Measurements from ENCODE around the gene CFAP61. TPM values are rescaled to one million over a fixed set of nuclear protein-coding genes. Genes with fewer than 3 reads are reported as not detected.

The CFAP61 gene
- total RNA-seq, 1 donor from 2014 or later = not detected

DNA sequence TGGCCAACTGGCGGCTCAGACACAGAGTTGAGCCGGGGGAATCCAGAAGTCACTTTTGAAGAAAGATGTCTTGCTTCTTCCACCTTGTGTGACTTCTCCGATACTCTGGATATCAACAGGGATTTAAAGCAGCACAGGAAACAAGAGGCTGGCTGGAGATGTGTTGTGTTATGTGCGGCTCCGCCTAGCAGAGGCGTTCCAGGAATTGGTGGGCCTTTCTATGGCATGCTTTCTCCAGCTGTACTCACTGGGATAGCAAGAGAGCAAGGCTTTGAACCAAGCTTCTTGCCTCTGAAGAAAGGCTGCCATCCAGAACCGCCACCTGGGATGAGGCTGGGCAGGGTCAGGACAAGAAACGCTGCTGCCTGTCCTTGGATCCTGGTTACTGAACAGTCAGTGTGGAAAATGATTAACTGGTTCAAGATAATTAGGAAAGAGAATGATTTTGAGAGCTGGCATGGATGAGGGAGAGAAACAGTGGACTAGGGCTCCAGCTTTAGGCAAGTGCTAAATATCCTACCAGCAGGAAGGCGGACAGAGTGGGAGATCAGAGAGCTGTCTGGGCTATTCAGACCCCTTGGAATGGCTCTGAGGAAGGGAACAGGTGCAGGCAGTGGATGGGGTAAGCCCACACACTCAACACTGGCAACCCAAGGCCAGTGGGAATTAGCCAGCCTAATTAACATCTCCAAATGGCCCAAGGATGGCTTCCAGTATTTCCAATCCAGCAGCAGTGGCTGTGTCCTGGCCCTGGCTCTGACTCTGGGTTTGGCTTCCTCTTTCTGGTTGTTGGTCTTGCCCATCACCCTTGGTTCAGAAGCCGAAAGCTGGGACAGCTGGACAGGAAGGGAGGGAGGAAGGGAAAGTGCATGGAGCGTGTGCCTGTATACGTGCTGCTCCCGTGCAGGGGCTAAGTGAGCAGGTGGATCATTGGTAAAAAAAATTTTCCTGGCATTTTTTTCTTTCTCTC, 347.5 kb downstream of the CFAP61 start:
- Histone ChIP-seq H3K27ac (no peak overlapping the region), H3K27me3 (no peaks in the 10 kb centered on the region), H3K4me1 (no peaks in the 10 kb centered on the region), H3K36me3 (peaks cover 3 to 6% of the 10 kb centered on the region in 2 donors), H3K4me3 (no peak overlapping the region), H3K9me3 (no peaks in the 10 kb centered on the region)
- TF ChIP-seq, protein P1, sequence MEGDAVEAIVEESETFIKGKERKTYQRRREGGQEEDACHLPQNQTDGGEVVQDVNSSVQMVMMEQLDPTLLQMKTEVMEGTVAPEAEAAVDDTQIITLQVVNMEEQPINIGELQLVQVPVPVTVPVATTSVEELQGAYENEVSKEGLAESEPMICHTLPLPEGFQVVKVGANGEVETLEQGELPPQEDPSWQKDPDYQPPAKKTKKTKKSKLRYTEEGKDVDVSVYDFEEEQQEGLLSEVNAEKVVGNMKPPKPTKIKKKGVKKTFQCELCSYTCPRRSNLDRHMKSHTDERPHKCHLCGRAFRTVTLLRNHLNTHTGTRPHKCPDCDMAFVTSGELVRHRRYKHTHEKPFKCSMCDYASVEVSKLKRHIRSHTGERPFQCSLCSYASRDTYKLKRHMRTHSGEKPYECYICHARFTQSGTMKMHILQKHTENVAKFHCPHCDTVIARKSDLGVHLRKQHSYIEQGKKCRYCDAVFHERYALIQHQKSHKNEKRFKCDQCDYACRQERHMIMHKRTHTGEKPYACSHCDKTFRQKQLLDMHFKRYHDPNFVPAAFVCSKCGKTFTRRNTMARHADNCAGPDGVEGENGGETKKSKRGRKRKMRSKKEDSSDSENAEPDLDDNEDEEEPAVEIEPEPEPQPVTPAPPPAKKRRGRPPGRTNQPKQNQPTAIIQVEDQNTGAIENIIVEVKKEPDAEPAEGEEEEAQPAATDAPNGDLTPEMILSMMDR (IDR thresholded peaks at IDR 0.05) = no peak
- intact Hi-C loops (cut with DNase I) = no loop called here
- no peak for DNase-seq (ENCODE audit: low spot score in 2 of 2)

DNA sequence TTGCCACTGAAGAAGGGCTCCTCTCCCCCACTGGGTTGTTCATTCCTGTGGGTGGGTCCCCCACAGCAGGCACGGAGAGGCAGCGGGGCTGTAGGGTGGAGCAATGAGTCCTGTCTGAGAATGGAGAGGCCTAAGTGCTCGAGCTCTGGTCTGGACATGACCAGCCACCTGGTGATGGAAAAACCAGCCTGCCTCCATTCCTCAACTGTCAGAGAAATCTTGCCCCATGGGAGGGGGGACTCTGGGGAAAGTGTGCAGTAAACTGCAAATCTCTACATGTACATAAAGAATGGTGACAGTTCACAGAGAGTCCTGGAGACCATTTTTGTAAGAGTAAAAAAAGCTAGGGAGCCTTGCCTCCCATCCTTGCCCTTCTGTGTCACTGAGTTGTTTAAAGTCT, 349.7 kb downstream of the CFAP61 start:
- Histone ChIP-seq H3K4me1 (no peaks in the 10 kb centered on the region), H3K4me3 (no peak overlapping the region), H3K27me3 (no peaks in the 10 kb centered on the region), H3K9me3 (no peaks in the 10 kb centered on the region), H3K27ac (no peak overlapping the region), H3K36me3 (peaks cover 3 to 6% of the 10 kb centered on the region in 2 donors)
- intact Hi-C loops (cut with DNase I) = no loop called here
- no peak for DNase-seq (ENCODE audit: low spot score in 2 of 2)
- TF ChIP-seq, protein P1 (IDR thresholded peaks at IDR 0.05) = no peak

DNA sequence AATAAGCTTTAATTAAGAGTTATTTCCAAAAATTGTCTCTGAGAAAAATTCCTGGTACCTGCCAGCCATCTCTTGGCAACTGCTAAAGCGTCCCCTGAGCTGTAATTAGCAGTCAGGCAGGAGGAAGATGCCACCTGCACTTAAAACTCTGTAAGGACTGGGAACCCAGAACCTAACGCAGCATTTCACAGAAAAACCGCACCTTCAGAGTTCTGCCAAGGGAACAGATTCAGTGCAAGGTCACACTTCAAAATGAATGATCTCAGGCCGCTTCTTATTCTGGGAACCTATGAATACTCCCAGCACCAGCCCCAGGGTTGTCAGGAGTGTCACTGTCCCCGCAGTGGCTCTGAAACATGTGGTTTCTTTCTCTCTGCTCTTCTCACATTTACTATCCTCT, 352.3 kb downstream of the CFAP61 start:
- Histone ChIP-seq H3K9me3 (no peaks in the 10 kb centered on the region), H3K4me3 (no peak overlapping the region), H3K36me3 (peaks cover under 1 to 2% of the 10 kb centered on the region in 2 donors), H3K27ac (no peak overlapping the region), H3K27me3 (no peaks in the 10 kb centered on the region), H3K4me1 (no peaks in the 10 kb centered on the region)
- intact Hi-C loops (cut with DNase I) = no loop called here
- TF ChIP-seq, protein P1 (IDR thresholded peaks at IDR 0.05) = no peak
- no peak for DNase-seq (ENCODE audit: low spot score in 2 of 2)

DNA sequence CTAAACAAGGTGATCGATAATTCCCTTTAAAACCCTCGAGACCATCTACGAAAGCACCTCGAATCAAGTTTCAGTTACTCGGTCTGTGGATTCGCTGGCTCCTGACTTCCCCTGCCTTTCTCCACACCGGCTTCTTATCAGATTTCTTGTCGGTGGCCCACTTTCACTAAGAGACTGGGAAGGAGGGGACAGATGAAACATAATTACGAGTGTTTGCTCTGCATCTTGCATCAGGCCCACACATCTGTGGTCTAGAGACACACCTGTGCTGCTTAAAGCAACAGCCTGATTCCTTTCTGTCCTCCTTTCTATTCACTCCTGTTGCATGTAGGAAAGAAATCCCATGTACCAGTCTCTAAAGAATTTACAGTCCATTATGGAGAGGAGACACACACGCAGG, 353.3 kb downstream of the CFAP61 start:
- H3K4me3 ChIP-seq = no peak overlapping the region
- H3K27me3 ChIP-seq = no peaks in the 10 kb centered on the region
- no peaks in the 10 kb centered on the region for H3K4me1 ChIP-seq
- intact Hi-C loops (cut with DNase I) = no loop called here
- H3K36me3 ChIP-seq = no peaks in the 10 kb centered on the region
- no peak overlapping the region for H3K27ac ChIP-seq
- TF ChIP-seq, protein P1 (IDR thresholded peaks at IDR 0.05) = no peak
- H3K9me3 ChIP-seq = no peaks in the 10 kb centered on the region
- DNase-seq (ENCODE audit: low spot score in 2 of 2) = no peak

DNA sequence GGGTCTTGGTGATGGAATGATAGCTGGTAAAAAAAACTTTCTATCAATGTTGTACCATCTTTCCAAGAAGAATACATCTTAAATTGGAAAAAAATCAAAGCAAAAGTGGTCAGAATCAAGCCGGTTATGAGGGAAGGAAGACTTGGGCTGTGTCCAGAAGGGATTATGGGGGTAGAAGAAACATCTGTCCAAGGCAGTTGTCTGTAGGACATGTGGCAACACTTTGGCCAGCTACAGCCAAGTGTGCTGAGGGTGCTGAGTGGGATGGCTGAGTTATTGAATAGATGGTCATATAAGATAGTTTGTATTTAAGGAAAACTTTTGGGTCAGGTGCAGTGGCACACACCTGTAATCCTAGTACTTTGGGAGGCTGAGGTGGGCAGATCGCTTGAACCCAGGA, 354.0 kb downstream of the CFAP61 start:
- TF ChIP-seq, protein P1 (IDR thresholded peaks at IDR 0.05) = no peak
- Histone ChIP-seq H3K4me1 (no peaks in the 10 kb centered on the region), H3K9me3 (no peaks in the 10 kb centered on the region), H3K36me3 (no peaks in the 10 kb centered on the region), H3K27me3 (no peaks in the 10 kb centered on the region), H3K4me3 (no peak overlapping the region), H3K27ac (no peak overlapping the region)
- intact Hi-C loops (cut with DNase I) = no loop called here
- DNase-seq (ENCODE audit: low spot score in 2 of 2) = no peak

Data from ascending aorta (tissue), 2 donors.